K562 (cell line): ENCODE measurements around the gene CIB1. TPM values are rescaled to one million over a fixed set of nuclear protein-coding genes. Genes with fewer than 3 reads are reported as not detected.

Source experiments
- ATF7 ChIP-seq: fragments of 450-650 bp; IDR thresholded peaks from 2 replicates; pipeline ENCODE4 v1.7.1; 2014; ENCODE audit warnings: mild to moderate bottlenecking, moderate library complexity
- CBX8 ChIP-seq: fragments of 200-600 bp; sonication (generic); IDR thresholded peaks from 2 replicates; pipeline ENCODE4 v1.6.1; 2012; ENCODE audit warnings: borderline replicate concordance, mixed run types, low read depth, mild to moderate bottlenecking, moderate library complexity, mixed read lengths, low read length, control low read depth, inconsistent platforms; ENCODE audit not compliant: poor library complexity, severe bottlenecking; ENCODE audit errors: extremely low read depth
- MCM2 ChIP-seq: fragments of 450-650 bp; IDR thresholded peaks from 2 replicates; pipeline ENCODE4 v1.6.1; 2017; ENCODE audit warnings: low read depth, mild to moderate bottlenecking
- PHTF2 ChIP-seq: fragments of 250-450 bp; sonication (Bioruptor Pico); IDR thresholded peaks from 2 replicates; pipeline ENCODE4 v1.5.0; 2021; ENCODE audit warnings: mild to moderate bottlenecking
- TOE1 ChIP-seq, 2 experiments: fragments of 450-650 bp in 1 of 2; sonication (generic) in 1 of 2; formaldehyde crosslinking in 1 of 2; IDR thresholded peaks; 2 replicates each; pipeline versions ENCODE4 v1.7.1 to v1.8.0; 2016 to 2022; ENCODE audit warnings: borderline replicate concordance in 2 of 2, mild to moderate bottlenecking in 2 of 2, antibody characterized with exemption in 1 of 2, inconsistent platforms in 1 of 2, low read depth in 1 of 2, missing genetic modification reagents in 1 of 2, moderate library complexity in 1 of 2
- ZBTB8A ChIP-seq: fragments of 450-650 bp; IDR thresholded peaks from 2 replicates; pipeline ENCODE4 v1.6.1; 2018; ENCODE audit warnings: mild to moderate bottlenecking, moderate library complexity; ENCODE audit not compliant: partially characterized antibody
- ZNF121 ChIP-seq: sonication (generic); formaldehyde crosslinking; conservative IDR thresholded peaks from 2 replicates; pipeline ENCODE4 v1.8.0; 2022; ENCODE audit warnings: missing genetic modification reagents
- ZNF124 ChIP-seq: sonication (generic); formaldehyde crosslinking; IDR thresholded peaks from 2 replicates; pipeline ENCODE4 v1.8.1; 2022; ENCODE audit warnings: missing genetic modification reagents
- ZNF699 ChIP-seq: fragments of 250-450 bp; sonication (Bioruptor Pico); IDR thresholded peaks from 2 replicates; pipeline ENCODE4 v1.8.0; 2021; ENCODE audit warnings: mild to moderate bottlenecking, moderate library complexity; ENCODE audit not compliant: insufficient replicate concordance
- ZNF780A ChIP-seq: fragments of 250-450 bp; sonication (Bioruptor Pico); IDR thresholded peaks from 2 replicates; pipeline ENCODE4 v1.5.0; 2021; ENCODE audit warnings: mild to moderate bottlenecking
- polyA plus RNA-seq, 8 experiments: library from polyadenylated mRNA; depleted of rRNA in 4 of 8; stranded (reverse) in 5 of 8; unstranded in 3 of 8; fragments of >200 nt; fragmentation: Nextera tagmentation in 2 of 8; fragmentation: Illumina TruSeq in 1 of 8; extraction: Ambion mirVana in 2 of 8; extraction: Trizol in 1 of 8; gene quantifications; 2 replicates each; pipeline versions ENCODE4 v1.2.1 to v1.2.3, GENCODE V29; 2011 to 2014; ENCODE audit warnings: inconsistent platforms in 1 of 8, missing spikeins in 1 of 8
- total RNA-seq, 7 experiments: library from RNA; depleted of rRNA in 6 of 7; stranded (reverse); fragments of >200 nt in 6 of 7; fragmentation: Illumina TruSeq in 2 of 7; extraction: Trizol in 2 of 7; gene quantifications; 2 replicates each; pipeline versions ENCODE4 v1.2.1 to v1.2.3, GENCODE V29; 2011 to 2021; ENCODE audit warnings: low replicate concordance in 1 of 7
- TF ChIP-seq, protein P1 (sequence below): fragments of 250-450 bp; sonication (Bioruptor Pico); IDR thresholded peaks from 2 replicates; pipeline ENCODE4 v1.5.0; 2020; ENCODE audit warnings: mild to moderate bottlenecking
- TF ChIP-seq, protein P2 (sequence below): fragments of 450-650 bp; IDR thresholded peaks from 2 replicates; pipeline ENCODE4 v1.6.1; 2016; ENCODE audit warnings: antibody characterized with exemption
- TF ChIP-seq, protein P3 (sequence below): fragments of 200-400 bp; formaldehyde crosslinking; IDR thresholded peaks from 2 replicates; pipeline ENCODE4 v1.6.1; 2017; ENCODE audit warnings: mild to moderate bottlenecking, low read depth, low read length, moderate library complexity
- TF ChIP-seq, protein P4 (sequence below): fragments of 250-450 bp; sonication (Bioruptor Pico); IDR thresholded peaks from 2 replicates; pipeline ENCODE4 v1.8.0; 2021; ENCODE audit warnings: mild to moderate bottlenecking, moderate library complexity
- TF ChIP-seq, protein P5 (sequence below): fragments of 150-350 bp; IDR thresholded peaks from 2 replicates; pipeline ENCODE4 v1.6.1; 2014; ENCODE audit warnings: low read depth, mild to moderate bottlenecking, low read length, borderline replicate concordance

Gene CIB1
- total and polyA plus RNA-seq, 9 of the 15 experiments (the other 6 are each of a cell fraction or from before 2014, with no cell fraction given), result 14.9 to 136 (median 64.5) TPM

DNA sequence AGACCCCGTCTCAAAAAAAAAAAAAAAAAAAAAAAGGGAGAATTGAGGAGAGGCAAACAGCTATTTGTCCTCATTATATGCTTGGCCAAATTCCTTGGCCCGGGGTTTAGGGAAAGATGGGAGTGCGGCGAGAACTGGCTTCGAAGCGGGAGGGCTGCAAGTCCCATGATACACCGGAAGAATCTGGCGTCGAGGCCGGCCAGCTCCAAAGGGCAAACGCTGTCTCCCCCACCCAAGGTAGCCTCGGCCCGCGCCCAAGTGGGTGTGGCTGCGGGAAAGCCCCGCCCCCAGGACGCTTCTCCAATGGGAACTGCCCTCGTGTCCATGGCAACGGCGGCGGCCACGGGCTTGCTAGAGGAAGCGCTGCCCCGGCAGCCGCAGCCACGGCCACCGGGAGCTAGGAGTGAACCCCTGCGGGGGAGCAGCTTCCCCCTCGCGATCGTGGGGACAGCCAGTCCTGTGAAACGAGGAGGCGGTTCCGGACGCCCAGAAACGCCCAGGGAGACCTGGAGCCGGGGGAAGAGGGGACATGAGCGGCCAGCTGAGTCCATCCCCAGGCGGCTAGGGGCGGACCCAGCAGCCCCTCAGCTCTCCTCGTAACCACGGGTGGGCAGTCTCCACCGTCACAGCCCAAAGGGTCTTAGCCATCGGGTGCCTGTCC lies 15.6 kb upstream of the CIB1 start, which contains the start of gene TTLL13 (continued):
- TF ChIP-seq, protein P1, sequence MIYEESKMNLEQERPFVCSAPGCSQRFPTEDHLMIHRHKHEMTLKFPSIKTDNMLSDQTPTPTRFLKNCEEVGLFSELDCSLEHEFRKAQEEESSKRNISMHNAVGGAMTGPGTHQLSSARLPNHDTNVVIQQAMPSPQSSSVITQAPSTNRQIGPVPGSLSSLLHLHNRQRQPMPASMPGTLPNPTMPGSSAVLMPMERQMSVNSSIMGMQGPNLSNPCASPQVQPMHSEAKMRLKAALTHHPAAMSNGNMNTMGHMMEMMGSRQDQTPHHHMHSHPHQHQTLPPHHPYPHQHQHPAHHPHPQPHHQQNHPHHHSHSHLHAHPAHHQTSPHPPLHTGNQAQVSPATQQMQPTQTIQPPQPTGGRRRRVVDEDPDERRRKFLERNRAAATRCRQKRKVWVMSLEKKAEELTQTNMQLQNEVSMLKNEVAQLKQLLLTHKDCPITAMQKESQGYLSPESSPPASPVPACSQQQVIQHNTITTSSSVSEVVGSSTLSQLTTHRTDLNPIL, result no peak
- TF ChIP-seq ZNF121 (CRISPR knock-in tag) (no peak; the same call in 1 of the 2 replicates), ZNF124 (CRISPR knock-in tag) (no peak), MCM2 (no peak), CBX8 (no peak), PHTF2 (CRISPR knock-in tag) (no peak), ZNF780A (CRISPR knock-in tag) (no peak), ZNF699 (CRISPR knock-in tag) (no peak), ZBTB8A (no peak), ATF7 (peak; percentile 81), TOE1 (IDR thresholded peaks at IDR 0.05; ENCODE audit: borderline replicate concordance) (no peak), TOE1 (CRISPR knock-in tag; IDR thresholded peaks at IDR 0.05; ENCODE audit: borderline replicate concordance, low read depth) (no peak)
- TF ChIP-seq, protein P2, sequence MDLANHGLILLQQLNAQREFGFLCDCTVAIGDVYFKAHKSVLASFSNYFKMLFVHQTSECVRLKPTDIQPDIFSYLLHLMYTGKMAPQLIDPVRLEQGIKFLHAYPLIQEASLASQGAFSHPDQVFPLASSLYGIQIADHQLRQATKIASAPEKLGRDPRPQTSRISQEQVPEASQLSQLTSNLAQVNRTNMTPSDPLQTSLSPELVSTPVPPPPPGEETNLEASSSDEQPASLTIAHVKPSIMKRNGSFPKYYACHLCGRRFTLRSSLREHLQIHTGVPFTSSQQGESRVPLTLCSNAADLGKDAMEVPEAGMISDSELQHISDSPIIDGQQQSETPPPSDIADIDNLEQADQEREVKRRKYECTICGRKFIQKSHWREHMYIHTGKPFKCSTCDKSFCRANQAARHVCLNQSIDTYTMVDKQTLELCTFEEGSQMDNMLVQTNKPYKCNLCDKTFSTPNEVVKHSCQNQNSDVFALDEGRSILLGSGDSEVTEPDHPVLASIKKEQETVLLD, result no peak
- TF ChIP-seq, protein P3, sequence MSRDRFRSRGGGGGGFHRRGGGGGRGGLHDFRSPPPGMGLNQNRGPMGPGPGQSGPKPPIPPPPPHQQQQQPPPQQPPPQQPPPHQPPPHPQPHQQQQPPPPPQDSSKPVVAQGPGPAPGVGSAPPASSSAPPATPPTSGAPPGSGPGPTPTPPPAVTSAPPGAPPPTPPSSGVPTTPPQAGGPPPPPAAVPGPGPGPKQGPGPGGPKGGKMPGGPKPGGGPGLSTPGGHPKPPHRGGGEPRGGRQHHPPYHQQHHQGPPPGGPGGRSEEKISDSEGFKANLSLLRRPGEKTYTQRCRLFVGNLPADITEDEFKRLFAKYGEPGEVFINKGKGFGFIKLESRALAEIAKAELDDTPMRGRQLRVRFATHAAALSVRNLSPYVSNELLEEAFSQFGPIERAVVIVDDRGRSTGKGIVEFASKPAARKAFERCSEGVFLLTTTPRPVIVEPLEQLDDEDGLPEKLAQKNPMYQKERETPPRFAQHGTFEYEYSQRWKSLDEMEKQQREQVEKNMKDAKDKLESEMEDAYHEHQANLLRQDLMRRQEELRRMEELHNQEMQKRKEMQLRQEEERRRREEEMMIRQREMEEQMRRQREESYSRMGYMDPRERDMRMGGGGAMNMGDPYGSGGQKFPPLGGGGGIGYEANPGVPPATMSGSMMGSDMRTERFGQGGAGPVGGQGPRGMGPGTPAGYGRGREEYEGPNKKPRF, result no peak
- TF ChIP-seq, protein P4, sequence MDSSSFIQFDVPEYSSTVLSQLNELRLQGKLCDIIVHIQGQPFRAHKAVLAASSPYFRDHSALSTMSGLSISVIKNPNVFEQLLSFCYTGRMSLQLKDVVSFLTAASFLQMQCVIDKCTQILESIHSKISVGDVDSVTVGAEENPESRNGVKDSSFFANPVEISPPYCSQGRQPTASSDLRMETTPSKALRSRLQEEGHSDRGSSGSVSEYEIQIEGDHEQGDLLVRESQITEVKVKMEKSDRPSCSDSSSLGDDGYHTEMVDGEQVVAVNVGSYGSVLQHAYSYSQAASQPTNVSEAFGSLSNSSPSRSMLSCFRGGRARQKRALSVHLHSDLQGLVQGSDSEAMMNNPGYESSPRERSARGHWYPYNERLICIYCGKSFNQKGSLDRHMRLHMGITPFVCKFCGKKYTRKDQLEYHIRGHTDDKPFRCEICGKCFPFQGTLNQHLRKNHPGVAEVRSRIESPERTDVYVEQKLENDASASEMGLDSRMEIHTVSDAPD (CRISPR knock-in tag), result no peak
- TF ChIP-seq, protein P5, sequence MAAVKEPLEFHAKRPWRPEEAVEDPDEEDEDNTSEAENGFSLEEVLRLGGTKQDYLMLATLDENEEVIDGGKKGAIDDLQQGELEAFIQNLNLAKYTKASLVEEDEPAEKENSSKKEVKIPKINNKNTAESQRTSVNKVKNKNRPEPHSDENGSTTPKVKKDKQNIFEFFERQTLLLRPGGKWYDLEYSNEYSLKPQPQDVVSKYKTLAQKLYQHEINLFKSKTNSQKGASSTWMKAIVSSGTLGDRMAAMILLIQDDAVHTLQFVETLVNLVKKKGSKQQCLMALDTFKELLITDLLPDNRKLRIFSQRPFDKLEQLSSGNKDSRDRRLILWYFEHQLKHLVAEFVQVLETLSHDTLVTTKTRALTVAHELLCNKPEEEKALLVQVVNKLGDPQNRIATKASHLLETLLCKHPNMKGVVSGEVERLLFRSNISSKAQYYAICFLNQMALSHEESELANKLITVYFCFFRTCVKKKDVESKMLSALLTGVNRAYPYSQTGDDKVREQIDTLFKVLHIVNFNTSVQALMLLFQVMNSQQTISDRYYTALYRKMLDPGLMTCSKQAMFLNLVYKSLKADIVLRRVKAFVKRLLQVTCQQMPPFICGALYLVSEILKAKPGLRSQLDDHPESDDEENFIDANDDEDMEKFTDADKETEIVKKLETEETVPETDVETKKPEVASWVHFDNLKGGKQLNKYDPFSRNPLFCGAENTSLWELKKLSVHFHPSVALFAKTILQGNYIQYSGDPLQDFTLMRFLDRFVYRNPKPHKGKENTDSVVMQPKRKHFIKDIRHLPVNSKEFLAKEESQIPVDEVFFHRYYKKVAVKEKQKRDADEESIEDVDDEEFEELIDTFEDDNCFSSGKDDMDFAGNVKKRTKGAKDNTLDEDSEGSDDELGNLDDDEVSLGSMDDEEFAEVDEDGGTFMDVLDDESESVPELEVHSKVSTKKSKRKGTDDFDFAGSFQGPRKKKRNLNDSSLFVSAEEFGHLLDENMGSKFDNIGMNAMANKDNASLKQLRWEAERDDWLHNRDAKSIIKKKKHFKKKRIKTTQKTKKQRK, result no peak
